Measurements from ENCODE around the gene ELK4.

ELK4 gene

DNA sequence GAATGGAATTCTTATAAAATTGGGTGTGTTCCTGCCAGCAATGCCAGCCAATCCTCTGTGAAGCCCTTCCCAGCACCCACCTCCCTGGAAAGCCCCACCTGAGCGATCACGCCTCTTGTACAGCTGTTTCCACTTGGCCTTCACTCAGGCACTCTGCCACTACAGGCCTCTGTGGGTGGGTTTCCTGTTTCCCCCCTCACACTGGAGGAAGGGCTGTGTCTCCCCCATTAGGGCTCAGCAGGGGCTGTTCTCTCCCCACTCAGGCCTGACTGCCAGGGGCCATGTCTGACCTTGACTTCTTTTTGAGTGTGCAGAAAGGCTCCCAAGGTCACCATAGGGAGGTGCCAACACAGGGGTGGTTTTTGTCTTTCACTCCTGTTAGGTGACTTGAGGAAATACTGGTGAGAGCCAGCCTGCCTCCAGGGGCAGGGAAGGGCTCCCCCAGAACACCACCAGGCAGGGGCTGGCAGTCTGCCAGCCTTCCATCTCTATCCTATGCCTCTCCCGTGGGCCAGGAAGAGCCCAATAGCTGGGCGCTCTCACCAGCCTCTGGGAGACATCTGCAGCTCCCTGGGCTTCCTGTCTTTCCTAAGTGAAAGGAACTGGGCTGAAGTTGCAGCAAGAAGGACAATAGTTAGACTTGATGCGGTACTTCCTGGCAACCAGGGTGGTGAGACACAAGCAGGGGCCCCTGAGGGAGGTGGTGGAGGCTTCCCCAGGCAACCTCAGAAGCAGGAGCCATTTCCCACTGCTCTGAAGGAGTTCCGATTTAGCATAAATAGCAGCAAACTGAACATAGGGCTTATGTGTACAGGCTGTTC lies 49.1 kb downstream of the ELK4 start:
- CTCF ChIA-PET = interaction anchor here (1.4 kb wide), 1 partner anchor 17 kb away, joined by 3 read pairs; no protein-coding TSS in a partner anchor
- no peak for TF ChIP-seq SUZ12 (IDR thresholded peaks at IDR 0.05)
- no peak for TF ChIP-seq FOXK2 (IDR thresholded peaks at IDR 0.05)
- no peak for TF ChIP-seq FOXM1 (IDR thresholded peaks at IDR 0.05; ENCODE audit: borderline replicate concordance)
- no peak for DNase-seq (ENCODE audit: extremely low spot score)
- POLR2A ChIA-PET = no interaction called here

DNA sequence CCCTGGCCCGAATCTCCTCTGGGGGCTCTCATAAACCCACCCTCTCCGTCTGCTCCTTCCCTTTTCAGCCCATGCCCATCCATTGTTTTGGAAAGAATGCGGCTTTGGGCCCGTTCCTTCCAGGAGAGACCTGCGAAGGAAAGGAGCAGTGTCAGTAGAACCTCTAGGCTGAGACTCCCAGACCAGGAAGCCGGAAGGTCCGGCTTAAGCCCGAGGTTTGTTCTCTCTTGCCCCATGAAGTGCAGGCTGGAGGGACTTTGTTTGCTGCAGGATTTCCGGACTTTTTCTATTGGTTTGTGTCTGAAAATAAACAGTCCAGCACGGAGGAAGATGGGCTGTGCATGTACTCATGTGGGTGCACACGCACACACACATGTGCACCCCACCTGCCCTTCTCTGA lies 49.8 kb downstream of the ELK4 start:
- CTCF ChIA-PET = no interaction called here

DNA sequence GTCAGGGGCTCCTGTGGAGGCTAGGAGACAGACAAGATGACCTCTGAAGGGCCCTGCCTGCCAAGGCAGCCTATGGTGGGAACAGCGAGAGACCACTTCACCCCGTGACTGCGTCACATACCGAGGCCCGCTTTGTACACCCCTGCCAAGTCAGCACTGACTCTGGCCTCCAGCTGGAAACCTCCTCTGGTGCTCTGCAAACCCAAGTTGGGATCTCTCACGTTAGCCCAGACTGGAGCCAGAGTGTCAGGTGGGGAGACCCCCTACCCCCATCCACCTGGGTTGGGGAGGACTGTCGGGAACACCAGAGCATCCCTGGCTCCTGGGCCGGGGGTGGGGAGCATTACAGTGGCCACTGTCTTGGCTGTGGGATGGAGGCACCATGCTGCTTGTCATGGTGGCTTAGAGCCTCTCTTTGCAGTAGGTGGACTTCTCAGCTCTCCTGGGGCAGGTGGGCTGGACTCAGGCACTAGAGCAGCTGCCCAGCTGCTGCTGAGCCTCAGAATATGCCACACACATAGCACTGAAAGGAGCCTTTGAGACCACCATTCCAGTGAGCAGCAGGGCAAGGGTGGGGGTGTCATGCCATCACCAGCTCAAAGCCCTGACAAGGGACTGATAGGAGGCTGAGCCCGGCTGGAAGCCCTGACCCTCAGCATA lies 50.4 kb downstream of the ELK4 start:
- ChIA-PET CTCF (no interaction called here), POLR2A (no interaction called here)
- TF ChIP-seq FOXA1 (IDR thresholded peaks at IDR 0.05) = no peak
- no peak for TF ChIP-seq CTBP1 (IDR thresholded peaks at IDR 0.05; ENCODE audit: borderline replicate concordance)
- TF ChIP-seq TARDBP (IDR thresholded peaks at IDR 0.05) = no peak
- no peak for TF ChIP-seq ZNF384 (IDR thresholded peaks at IDR 0.05)
- TF ChIP-seq FOXK2 (IDR thresholded peaks at IDR 0.05) = no peak
- TF ChIP-seq FOXM1 (IDR thresholded peaks at IDR 0.05; ENCODE audit: borderline replicate concordance) = no peak
- TF ChIP-seq ELF4 (IDR thresholded peaks at IDR 0.05) = no peak
- no peak for DNase-seq (ENCODE audit: extremely low spot score)

More for the DNA sequence above, 49.8 kb downstream of the ELK4 start:
- no peak for TF ChIP-seq L3MBTL2 (conservative IDR thresholded peaks at IDR 0.05)
- no peak for TF ChIP-seq FOXA1 (IDR thresholded peaks at IDR 0.05)
- no peak for DNase-seq (ENCODE audit: extremely low spot score)
- POLR2A ChIA-PET = no interaction called here

GRCh38 chr1:205580923-205581180 lies 51.0 kb downstream of the ELK4 start:
- CTCF ChIA-PET = no interaction called here
- POLR2A ChIA-PET = no interaction called here
- no peak for TF ChIP-seq FOXA1 (IDR thresholded peaks at IDR 0.05)
- TF ChIP-seq LEF1 (IDR thresholded peaks at IDR 0.05; ENCODE audit: borderline replicate concordance) = no peak
- no peak for TF ChIP-seq SP1 (IDR thresholded peaks at IDR 0.05)
- TF ChIP-seq ZNF384 (IDR thresholded peaks at IDR 0.05) = no peak
- TF ChIP-seq PKNOX1 (IDR thresholded peaks at IDR 0.05) = no peak
- no peak for TF ChIP-seq FOXK2 (IDR thresholded peaks at IDR 0.05)
- TF ChIP-seq SUZ12 (IDR thresholded peaks at IDR 0.05) = no peak
- TF ChIP-seq HDGF (IDR thresholded peaks at IDR 0.05; ENCODE audit: borderline replicate concordance) = no peak
- no peak for TF ChIP-seq NFRKB (IDR thresholded peaks at IDR 0.05)
- no peak for TF ChIP-seq BHLHE40 (IDR thresholded peaks at IDR 0.05; ENCODE audit: borderline replicate concordance)
- TF ChIP-seq FOXM1 (IDR thresholded peaks at IDR 0.05; ENCODE audit: borderline replicate concordance) = no peak
- TF ChIP-seq CTBP1 (IDR thresholded peaks at IDR 0.05; ENCODE audit: borderline replicate concordance) = no peak
- no peak for TF ChIP-seq ARNT (IDR thresholded peaks at IDR 0.05)
- no peak for TF ChIP-seq L3MBTL2 (conservative IDR thresholded peaks at IDR 0.05)
- DNase-seq (ENCODE audit: extremely low spot score) = no peak

GRCh38 chr1:205580140-205580922 lies 51.5 kb downstream of the ELK4 start:
- TF ChIP-seq SP1 (IDR thresholded peaks at IDR 0.05) (no peak), CTBP1 (IDR thresholded peaks at IDR 0.05; ENCODE audit: borderline replicate concordance) (no peak), FOXM1 (IDR thresholded peaks at IDR 0.05; ENCODE audit: borderline replicate concordance) (no peak)
- ChIA-PET CTCF (no interaction called here), POLR2A (no interaction called here)
- DNase-seq (ENCODE audit: extremely low spot score) = no peak

DNA sequence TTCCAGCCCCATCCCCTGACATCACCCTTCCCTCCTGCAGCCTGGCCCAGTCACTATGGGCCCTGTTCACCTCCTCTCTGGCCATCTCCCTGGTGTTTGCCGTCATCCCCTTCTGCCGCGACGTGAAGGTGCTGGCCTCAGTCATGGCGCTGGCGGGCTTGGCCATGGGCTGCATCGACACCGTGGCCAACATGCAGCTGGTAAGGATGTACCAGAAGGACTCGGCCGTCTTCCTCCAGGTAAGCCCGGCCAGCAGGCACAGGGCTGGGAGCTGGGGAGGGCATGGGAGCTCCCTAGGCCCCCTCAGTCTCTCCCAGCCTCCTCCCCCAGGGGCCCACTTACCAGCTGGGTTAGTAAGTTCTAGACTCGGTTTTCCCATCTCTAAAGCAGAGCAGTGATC lies 52.1 kb downstream of the ELK4 start:
- DNase-seq (ENCODE audit: extremely low spot score) = no peak
- ChIA-PET POLR2A (no interaction called here), CTCF (no interaction called here)
- no peak for TF ChIP-seq L3MBTL2 (conservative IDR thresholded peaks at IDR 0.05)
- no peak for TF ChIP-seq ARNT (IDR thresholded peaks at IDR 0.05)
- no peak for TF ChIP-seq SUZ12 (IDR thresholded peaks at IDR 0.05)
- no peak for TF ChIP-seq FOXK2 (IDR thresholded peaks at IDR 0.05)

- TF ChIP-seq L3MBTL2 (conservative IDR thresholded peaks at IDR 0.05) = no peak
- CTCF ChIA-PET = interaction anchor here (0.9 to 1.2 kb wide), 2 partner anchors 13 to 133 kb away, joined by 3 to 4 read pairs; no protein-coding TSS in a partner anchor
- DNase-seq (ENCODE audit: extremely low spot score) = no peak
- POLR2A ChIA-PET = no interaction called here
These were observed 52.8 kb downstream of the ELK4 start for GRCh38 chr1:205578780-205579571.

All from HEK293T (cell line).